Fibroblast of mammary gland (primary cell): ENCODE measurements around the gene HSPB6.
"Not testable (repeated sequence)": the region's sequence is repeated elsewhere in the genome, so short reads cannot be mapped to it uniquely, and the experiment has no call there.

Source experiments
- DNase-seq: peaks from one replicate; pipeline ENCODE4 v3.0.0-alpha.2; 2010; ENCODE audit warnings: low read depth
- H3K4me3 ChIP-seq: 2 replicates; pipeline ENCODE4 v1.5.1; 2011; ENCODE audit warnings: low read depth, mild to moderate bottlenecking, low read length, moderate library complexity; ENCODE audit not compliant: control insufficient read depth
- CTCF ChIP-seq: conservative IDR thresholded peaks from 2 replicates; pipeline ENCODE4 v1.5.1; 2011; ENCODE audit warnings: low read depth, low read length, inconsistent platforms; ENCODE audit not compliant: control insufficient read depth, insufficient read depth

The HSPB6 gene

GRCh38 chr19:35727956-35728706 lies 28.7 kb downstream of the HSPB6 start:
- no peak for TF ChIP-seq CTCF
- no peak overlapping the region for H3K4me3 ChIP-seq
- no peak for DNase-seq

DNA sequence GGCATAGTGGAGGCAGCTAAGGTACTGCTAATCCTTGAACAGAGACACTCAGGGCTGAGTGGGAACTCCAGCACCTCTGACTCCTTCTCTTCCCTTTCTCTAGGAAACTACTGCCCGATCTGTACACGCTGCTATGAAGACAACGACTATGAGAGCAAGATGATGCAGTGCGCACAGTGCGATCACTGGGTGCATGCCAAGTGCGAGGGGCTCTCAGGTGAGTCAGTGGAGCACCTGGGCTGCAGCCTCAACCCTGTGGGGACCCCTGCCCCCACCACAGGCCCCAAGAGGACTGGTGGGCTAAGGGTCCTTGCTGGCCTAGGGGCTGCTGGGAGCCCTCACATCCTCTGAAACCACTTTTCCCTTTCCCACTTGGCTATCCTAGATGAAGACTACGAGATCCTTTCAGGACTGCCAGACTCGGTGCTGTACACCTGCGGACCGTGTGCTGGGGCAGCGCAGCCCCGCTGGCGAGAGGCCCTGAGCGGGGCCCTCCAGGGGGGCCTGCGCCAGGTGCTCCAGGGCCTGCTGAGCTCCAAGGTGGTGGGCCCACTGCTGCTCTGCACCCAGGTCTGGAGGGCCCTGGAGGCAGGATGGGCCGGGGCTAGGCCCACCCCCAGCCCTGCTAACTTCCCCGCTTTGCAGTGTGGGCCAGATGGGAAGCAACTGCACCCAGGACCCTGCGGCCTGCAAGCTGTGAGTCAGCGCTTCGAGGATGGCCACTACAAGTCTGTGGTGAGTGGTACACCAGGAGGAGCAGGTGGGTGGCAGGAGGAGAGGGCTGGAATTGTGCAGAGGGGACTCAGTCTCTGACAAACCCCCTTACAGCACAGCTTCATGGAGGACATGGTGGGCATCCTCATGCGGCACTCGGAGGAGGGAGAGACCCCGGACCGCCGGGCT lies 29.5 kb downstream of the HSPB6 start:
- no peak overlapping the region for H3K4me3 ChIP-seq
- no peak for DNase-seq
- no peak for TF ChIP-seq CTCF

DNA sequence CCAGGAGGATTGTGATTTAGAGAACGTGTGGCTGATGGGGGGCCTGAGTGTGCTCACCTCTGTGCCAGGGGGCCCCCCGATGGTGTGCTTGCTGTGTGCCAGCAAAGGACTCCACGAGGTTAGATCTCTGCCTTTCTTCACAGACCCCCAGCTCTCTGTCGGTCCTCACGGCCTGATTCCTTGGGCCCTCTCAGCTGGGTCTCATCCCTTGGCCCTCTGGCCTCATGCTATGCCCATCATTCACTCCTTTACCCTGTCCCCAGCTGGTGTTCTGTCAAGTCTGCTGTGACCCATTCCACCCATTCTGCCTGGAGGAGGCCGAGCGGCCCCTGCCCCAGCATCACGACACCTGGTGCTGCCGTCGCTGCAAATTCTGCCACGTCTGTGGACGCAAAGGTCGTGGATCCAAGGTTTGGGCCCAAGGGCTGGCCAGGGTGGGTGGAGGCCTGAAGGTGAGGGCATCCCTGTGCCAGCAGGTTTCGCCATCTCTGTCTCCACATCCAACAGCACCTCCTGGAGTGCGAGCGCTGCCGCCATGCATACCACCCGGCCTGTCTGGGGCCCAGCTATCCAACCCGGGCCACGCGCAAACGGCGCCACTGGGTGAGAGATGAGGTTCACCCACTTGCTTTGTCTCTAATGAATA lies 31.5 kb downstream of the HSPB6 start:
- H3K4me3 ChIP-seq, result no peak overlapping the region
- DNase-seq, result no peak
- TF ChIP-seq CTCF, result no peak

- H3K4me3 ChIP-seq, result no peak overlapping the region
- no peak for DNase-seq
- no peak for TF ChIP-seq CTCF
These were observed 32.3 kb downstream of the HSPB6 start for GRCh38 chr19:35724560-35724959.

GRCh38 chr19:35724132-35724531 lies 32.7 kb downstream of the HSPB6 start:
- H3K4me3 ChIP-seq, DNase-seq: not testable (repeated sequence)

DNA sequence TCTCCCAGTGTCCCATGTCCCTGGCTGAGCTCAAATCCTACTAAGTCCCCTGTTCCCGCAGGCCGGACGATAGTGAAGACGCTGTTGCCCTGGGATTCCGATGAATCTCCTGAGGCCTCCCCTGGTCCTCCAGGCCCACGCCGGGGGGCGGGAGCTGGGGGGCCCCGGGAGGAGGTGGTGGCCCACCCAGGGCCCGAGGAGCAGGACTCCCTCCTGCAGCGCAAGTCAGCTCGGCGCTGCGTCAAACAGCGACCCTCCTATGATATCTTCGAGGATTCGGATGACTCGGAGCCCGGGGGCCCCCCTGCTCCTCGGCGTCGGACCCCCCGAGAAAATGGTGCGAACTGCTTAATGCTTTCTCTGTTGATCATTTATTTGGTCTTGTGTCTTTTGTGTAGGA lies 33.2 kb downstream of the HSPB6 start:
- DNase-seq, result no peak
- TF ChIP-seq CTCF, result no peak
- H3K4me3 ChIP-seq, result no peak overlapping the region

DNA sequence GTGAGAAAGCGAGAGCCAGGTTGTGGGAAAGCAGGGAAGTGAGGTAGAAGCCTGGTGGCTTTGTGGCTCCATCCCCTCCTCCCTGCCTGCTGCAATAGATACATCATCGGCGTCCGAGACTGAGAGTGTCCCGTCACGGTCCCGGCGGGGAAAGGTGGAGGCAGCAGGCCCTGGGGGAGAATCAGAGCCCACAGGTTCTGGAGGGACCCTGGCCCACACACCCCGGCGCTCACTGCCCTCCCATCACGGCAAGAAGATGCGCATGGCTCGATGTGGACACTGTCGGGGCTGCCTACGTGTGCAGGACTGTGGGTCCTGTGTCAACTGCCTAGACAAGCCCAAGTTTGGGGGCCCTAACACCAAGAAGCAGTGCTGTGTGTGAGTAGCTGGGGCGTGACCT lies 33.9 kb downstream of the HSPB6 start:
- no peak overlapping the region for H3K4me3 ChIP-seq
- no peak for TF ChIP-seq CTCF

More for the DNA sequence above, 33.9 kb downstream of the HSPB6 start:
- DNase-seq, result no peak
